BLaER1 (cell line): ENCODE results near the gene CD83.

ENCODE experiments used
- H3K27ac ChIP-seq: shearing (Covaris generic); formaldehyde crosslinking; 2 replicates; pipeline ENCODE4 v1.8.1; 2022
- H3K27me3 ChIP-seq: shearing (Covaris generic); formaldehyde crosslinking; 2 replicates; pipeline ENCODE4 v1.8.1; 2022
- H3K36me3 ChIP-seq: shearing (Covaris generic); formaldehyde crosslinking; 2 replicates; pipeline ENCODE4 v1.8.1; 2022
- H3K4me1 ChIP-seq: shearing (Covaris generic); formaldehyde crosslinking; 2 replicates; pipeline ENCODE4 v1.8.1; 2022
- H3K4me2 ChIP-seq: shearing (Covaris generic); formaldehyde crosslinking; 2 replicates; pipeline ENCODE4 v1.8.1; 2022
- H3K4me3 ChIP-seq: shearing (Covaris generic); formaldehyde crosslinking; 2 replicates; pipeline ENCODE4 v1.8.1; 2022
- H3K9ac ChIP-seq: shearing (Covaris generic); formaldehyde crosslinking; 2 replicates; pipeline ENCODE4 v1.8.1; 2022
- H3K9me3 ChIP-seq: shearing (Covaris generic); formaldehyde crosslinking; 2 replicates; pipeline ENCODE4 v1.8.1; 2022
- H4K20me1 ChIP-seq: shearing (Covaris generic); formaldehyde crosslinking; 2 replicates; pipeline ENCODE4 v1.8.1; 2022
- Cebpa-rat ChIP-seq: shearing (Covaris generic); IDR thresholded peaks from 2 replicates; pipeline ENCODE4 v1.8.1; 2022

The CD83 gene

DNA sequence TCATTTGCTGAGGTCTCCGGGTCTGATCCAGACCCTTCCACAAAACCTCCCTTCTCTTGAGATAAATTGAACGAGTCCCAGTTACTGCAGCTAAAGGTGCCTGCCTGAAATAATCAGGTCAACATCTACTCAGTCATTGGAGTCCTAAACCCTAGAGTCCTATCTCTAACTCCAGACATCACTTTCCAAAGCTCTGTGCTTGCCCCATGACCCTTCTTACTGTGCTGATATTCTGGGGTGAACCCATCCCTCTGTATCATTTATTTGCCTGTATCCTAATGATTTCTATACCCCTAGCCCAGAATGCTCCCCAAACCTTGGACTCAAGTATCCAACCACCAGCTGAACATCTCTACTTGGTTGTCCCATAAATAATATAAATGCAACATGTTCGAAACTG lies 35.7 kb downstream of the CD83 start:
- H4K20me1 ChIP-seq = no peaks in the 10 kb centered on the region
- no peaks in the 10 kb centered on the region for H3K4me1 ChIP-seq
- H3K27me3 ChIP-seq = no peaks in the 10 kb centered on the region
- TF ChIP-seq Cebpa-rat = no peak
- H3K4me2 ChIP-seq = no peak overlapping the region
- H3K36me3 ChIP-seq = no peaks in the 10 kb centered on the region
- H3K9me3 ChIP-seq = peaks cover 8% of the 10 kb centered on the region
- no peak overlapping the region for H3K27ac ChIP-seq
- no peak overlapping the region for H3K9ac ChIP-seq
- no peak overlapping the region for H3K4me3 ChIP-seq

DNA sequence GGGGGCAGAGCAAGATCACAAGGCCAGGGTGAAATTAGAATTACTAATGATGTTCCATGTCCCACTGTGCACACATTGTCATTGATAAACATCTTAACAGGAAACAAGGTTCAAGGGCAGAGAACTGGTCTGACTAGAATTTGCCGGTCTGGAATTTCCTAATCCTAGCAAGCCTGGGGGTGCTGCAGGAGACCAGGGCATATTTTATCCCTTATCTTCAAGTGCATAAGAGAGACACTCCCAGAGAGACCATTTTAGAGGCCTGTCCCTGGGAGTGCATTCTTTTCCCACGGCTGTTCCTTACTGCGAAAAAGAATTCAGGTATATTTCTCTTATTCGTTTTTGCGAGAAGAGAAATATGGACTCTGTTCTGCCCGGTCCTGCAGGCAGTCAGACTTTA lies 41.5 kb downstream of the CD83 start:
- Histone ChIP-seq H3K4me3 (no peak overlapping the region), H3K9ac (no peak overlapping the region), H3K4me2 (no peak overlapping the region), H3K4me1 (no peaks in the 10 kb centered on the region), H3K27me3 (no peaks in the 10 kb centered on the region), H3K36me3 (no peaks in the 10 kb centered on the region), H4K20me1 (no peaks in the 10 kb centered on the region), H3K27ac (no peak overlapping the region), H3K9me3 (peaks cover 35% of the 10 kb centered on the region)
- TF ChIP-seq Cebpa-rat = no peak

DNA sequence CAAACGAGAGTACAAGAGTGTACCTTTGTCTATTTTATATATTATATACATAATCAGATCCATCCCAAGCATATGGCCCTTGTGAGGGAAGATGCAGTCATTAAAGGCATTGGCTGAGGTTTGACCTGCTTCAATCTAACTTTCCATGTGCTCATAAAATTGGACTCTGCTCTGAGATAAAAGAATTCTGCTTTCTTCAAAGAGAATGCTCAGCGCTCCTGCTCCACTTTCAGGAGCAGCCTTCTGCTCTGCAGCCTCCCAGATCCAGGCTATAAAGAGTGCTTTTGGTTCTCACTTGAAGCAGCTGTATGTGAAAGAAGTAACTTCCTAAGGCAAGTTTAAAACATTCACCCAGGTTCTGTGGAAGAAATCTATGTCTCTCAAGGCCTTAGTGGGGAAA lies 45.3 kb downstream of the CD83 start:
- no peaks in the 10 kb centered on the region for H4K20me1 ChIP-seq
- no peak overlapping the region for H3K4me3 ChIP-seq
- H3K36me3 ChIP-seq = no peaks in the 10 kb centered on the region
- no peak overlapping the region for H3K9ac ChIP-seq
- no peaks in the 10 kb centered on the region for H3K4me1 ChIP-seq
- TF ChIP-seq Cebpa-rat = no peak
- H3K27ac ChIP-seq = no peak overlapping the region
- no peaks in the 10 kb centered on the region for H3K27me3 ChIP-seq
- no peak overlapping the region for H3K4me2 ChIP-seq
- H3K9me3 ChIP-seq = peaks cover 30% of the 10 kb centered on the region

DNA sequence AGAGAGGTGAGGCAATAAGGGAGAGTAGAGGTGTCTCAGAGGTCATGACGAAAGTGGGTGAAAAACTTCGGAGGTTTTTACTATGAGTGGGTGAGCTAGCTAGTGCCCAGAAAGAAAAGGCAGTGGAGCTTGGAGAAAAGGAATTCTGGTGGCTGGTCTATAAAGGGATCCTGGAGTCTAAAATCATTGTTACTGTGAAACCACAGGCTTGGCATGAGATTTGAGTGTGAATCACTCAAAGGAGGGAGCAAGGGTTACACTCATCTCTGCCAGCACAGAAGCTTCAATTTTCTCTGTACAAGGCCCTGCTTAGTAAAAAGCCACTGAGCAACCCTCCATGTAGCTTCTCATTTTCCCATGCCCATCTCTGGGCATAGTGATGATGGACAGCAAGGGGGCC lies 47.5 kb downstream of the CD83 start:
- Histone ChIP-seq H3K27me3 (no peaks in the 10 kb centered on the region), H3K4me3 (no peak overlapping the region), H3K9ac (no peak overlapping the region), H4K20me1 (no peaks in the 10 kb centered on the region), H3K9me3 (peaks cover 27% of the 10 kb centered on the region), H3K4me2 (no peak overlapping the region), H3K4me1 (no peaks in the 10 kb centered on the region), H3K36me3 (no peaks in the 10 kb centered on the region), H3K27ac (no peak overlapping the region)
- no peak for TF ChIP-seq Cebpa-rat

DNA sequence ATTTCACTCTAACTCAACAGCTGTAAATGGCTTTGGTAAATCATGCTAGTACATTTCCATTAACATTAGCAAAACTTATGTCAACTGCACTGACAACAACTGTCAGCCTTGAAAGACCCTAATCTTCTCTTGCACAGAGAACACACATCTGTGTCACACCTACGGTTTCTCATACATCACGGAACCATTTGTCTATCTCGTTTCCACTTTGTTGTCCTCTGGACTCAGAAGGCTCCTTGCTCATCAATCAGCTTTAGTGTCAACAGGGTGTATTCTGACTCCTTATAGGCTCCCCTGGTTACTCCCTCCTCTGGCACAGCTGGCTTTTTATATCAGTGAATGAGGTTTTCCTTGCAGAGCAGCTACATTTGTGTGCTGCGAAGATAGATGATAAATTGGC lies 49.3 kb downstream of the CD83 start:
- TF ChIP-seq Cebpa-rat = no peak
- H3K4me2 ChIP-seq = no peak overlapping the region

DNA sequence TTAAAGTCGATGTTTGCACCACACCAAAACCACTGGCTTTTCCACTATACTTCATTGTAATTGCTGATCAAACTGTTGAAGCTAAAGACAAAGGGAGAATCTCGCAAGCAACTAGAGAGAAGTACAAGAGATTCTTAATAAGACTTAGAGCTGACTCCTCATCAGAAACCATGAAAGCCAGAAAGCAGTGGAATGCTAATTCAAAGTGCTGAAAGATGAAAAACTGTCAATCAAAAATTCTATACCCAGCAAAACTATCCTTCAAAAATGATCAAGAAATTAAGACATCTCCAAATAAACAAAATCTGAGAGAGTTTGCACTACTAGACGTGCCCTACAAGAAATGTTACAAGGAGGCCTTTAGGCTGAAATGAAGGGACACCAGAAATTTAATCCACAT lies 52.6 kb downstream of the CD83 start:
- Histone ChIP-seq H4K20me1 (no peaks in the 10 kb centered on the region), H3K36me3 (no peaks in the 10 kb centered on the region), H3K9me3 (peaks cover 44% of the 10 kb centered on the region), H3K4me1 (no peaks in the 10 kb centered on the region), H3K27me3 (no peaks in the 10 kb centered on the region), H3K4me2 (no peak overlapping the region), H3K9ac (no peak overlapping the region), H3K27ac (no peak overlapping the region), H3K4me3 (no peak overlapping the region; the same call in 1 of the 2 replicates)
- TF ChIP-seq Cebpa-rat = no peak

More for the DNA sequence above, 49.3 kb downstream of the CD83 start:
- H3K9ac ChIP-seq = no peak overlapping the region
- H3K27me3 ChIP-seq = no peaks in the 10 kb centered on the region
- H3K36me3 ChIP-seq = no peaks in the 10 kb centered on the region
- peaks cover 36% of the 10 kb centered on the region for H3K9me3 ChIP-seq
- no peak overlapping the region for H3K4me3 ChIP-seq
- H3K4me1 ChIP-seq = no peaks in the 10 kb centered on the region
- H3K27ac ChIP-seq = no peak overlapping the region
- no peaks in the 10 kb centered on the region for H4K20me1 ChIP-seq

DNA sequence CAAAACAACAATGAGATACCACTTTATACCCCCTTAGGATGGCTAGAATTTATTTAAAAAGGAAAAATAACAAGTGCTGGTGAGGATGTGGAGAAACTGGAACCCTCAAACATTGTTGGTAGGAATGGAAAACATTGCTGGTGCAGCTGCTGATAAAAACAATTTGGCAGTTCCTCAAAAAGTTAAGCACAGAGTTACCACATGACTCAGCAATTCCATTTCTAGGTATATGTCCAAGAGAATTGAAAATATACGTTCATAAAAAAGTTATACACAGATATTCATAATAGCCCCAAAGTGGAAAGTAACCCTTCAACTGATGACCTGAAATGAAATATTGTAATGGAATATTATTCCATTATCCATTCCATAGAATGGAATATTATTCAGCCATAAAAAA lies 55.0 kb downstream of the CD83 start:
- H3K27ac ChIP-seq = no peak overlapping the region
- H3K36me3 ChIP-seq = no peaks in the 10 kb centered on the region
- H3K9ac ChIP-seq = no peak overlapping the region
- no peaks in the 10 kb centered on the region for H3K27me3 ChIP-seq
- no peak for TF ChIP-seq Cebpa-rat
- H3K4me2 ChIP-seq = no peak overlapping the region
- H4K20me1 ChIP-seq = no peaks in the 10 kb centered on the region
- H3K4me3 ChIP-seq = no peak overlapping the region
- peaks cover 44% of the 10 kb centered on the region for H3K9me3 ChIP-seq
- H3K4me1 ChIP-seq = peaks cover 4% of the 10 kb centered on the region; the same call in 1 of the 2 replicates

DNA sequence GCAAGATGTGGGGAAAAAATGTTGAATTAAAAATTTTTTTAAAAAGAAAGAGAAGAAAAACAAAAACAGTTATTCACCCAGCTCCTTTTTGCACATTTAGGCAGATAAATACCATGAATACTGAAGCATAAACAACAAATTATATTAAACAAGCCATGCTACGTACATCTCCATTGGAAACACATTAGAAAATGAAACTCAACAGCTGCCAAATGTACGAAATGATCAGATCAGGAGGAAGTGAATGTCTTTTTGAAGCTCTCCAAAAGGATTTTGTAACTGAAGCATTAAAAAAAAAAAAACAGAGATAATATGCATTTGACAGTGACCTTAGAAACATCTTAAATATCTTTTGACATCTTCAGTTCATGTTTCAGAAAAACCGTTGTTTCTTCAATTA lies 56.7 kb downstream of the CD83 start:
- Histone ChIP-seq H3K9ac (no peak overlapping the region), H3K27me3 (no peaks in the 10 kb centered on the region), H3K27ac (no peak overlapping the region), H4K20me1 (no peaks in the 10 kb centered on the region), H3K36me3 (no peaks in the 10 kb centered on the region), H3K4me1 (peaks cover 8% of the 10 kb centered on the region; the same call in 1 of the 2 replicates), H3K9me3 (peaks cover 34% of the 10 kb centered on the region), H3K4me2 (no peak overlapping the region), H3K4me3 (no peak overlapping the region)
- no peak for TF ChIP-seq Cebpa-rat

DNA sequence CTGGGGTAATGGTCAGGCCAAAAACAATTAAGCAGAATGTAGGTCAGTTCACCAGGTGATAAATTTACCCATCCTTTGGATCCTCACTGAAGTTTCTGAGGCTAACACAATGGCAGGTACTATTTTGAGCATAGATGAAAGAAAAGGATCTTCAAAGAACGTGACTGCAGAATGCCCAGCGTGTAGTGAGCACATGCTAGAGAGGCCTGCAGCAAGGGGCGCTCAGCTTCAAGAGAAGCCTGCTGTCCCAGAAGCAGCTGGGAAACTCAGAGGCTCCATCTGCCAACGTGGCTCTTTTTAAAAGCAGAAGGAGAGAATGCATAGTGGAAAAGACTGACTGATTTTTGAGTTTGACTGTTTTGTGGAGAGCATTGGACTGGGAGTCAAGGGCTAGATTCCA lies 57.4 kb downstream of the CD83 start:
- Histone ChIP-seq H3K9ac (no peak overlapping the region), H3K27me3 (no peaks in the 10 kb centered on the region), H3K27ac (no peak overlapping the region), H3K4me2 (no peak overlapping the region), H3K9me3 (peaks cover 27% of the 10 kb centered on the region), H4K20me1 (no peaks in the 10 kb centered on the region), H3K36me3 (no peaks in the 10 kb centered on the region), H3K4me3 (no peak overlapping the region), H3K4me1 (peaks cover 8% of the 10 kb centered on the region; the same call in 1 of the 2 replicates)
- no peak for TF ChIP-seq Cebpa-rat

DNA sequence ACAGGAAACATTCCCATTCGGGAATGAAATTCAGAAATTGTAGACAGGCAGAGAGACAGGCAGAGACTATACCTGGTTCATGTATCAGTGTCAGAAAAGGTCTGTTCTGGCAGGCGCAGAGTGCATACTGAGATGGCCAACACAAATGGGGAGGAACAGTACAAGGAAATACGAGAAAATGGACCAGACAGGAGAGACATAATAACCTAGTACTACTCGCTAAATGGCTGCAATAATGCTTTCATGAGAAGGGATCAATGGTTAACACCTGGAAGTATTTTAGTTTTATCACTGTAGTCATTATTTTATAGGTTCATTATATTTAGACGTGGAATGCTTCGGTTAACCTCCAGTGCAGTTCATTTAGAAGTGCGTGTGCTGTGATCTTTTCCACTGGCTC lies 58.9 kb downstream of the CD83 start:
- no peak overlapping the region for H3K9ac ChIP-seq
- no peaks in the 10 kb centered on the region for H3K27me3 ChIP-seq
- peaks cover 12% of the 10 kb centered on the region for H3K9me3 ChIP-seq
- H3K4me1 ChIP-seq = peaks cover 8% of the 10 kb centered on the region; the same call in 1 of the 2 replicates
- H4K20me1 ChIP-seq = no peaks in the 10 kb centered on the region
- H3K27ac ChIP-seq = no peak overlapping the region
- no peak overlapping the region for H3K4me2 ChIP-seq
- no peak overlapping the region for H3K4me3 ChIP-seq
- H3K36me3 ChIP-seq = no peaks in the 10 kb centered on the region
- TF ChIP-seq Cebpa-rat = no peak
